HepG2 (cell line): ENCODE data around the gene POLA2. TPM values are rescaled to one million over a fixed set of nuclear protein-coding genes. Genes with fewer than 3 reads are reported as not detected.

Experiments used
- ATAC-seq: fragments of 200-7000 bp; cut with Tn5 transposase; 3 replicates; pipeline ENCODE4 v1.9.1; 2020; ENCODE audit warnings: mild to moderate bottlenecking, moderate library complexity
- BruUV-seq: library from RNA; stranded (reverse); fragments of 400-500 nt; replicated peaks from 2 replicates; lab custom pipeline; 2021; lab: Mats Ljungman, UMichigan
- CTCF ChIA-PET: fragments of 300-600 bp; formaldehyde crosslinking; extraction: SDS; loops from one replicate; lab custom pipeline; 2021; ENCODE audit warnings: low total read pairs, inconsistent platforms, low intra/inter-chr PET ratio; lab: Yijun Ruan, JAX
- POLR2A ChIA-PET: fragments of 350-600 bp; sonication (Branson Sonifier 250); formaldehyde crosslinking; loops from one replicate; lab custom pipeline; 2020; ENCODE audit warnings: antibody characterized with exemption, inconsistent platforms; lab: Yijun Ruan, JAX
- DNase-seq: peaks from one replicate; pipeline ENCODE4 v3.0.0-alpha.2; 2015; ENCODE audit warnings: low spot score
- FAIRE-seq: peaks from 3 replicates; lab custom pipeline; 2011; peaks lifted over from hg19 to GRCh38; lab: Jason Lieb, UNC
- H2AFZ ChIP-seq: one replicate; pipeline ENCODE4 v1.6.1; 2011; ENCODE audit warnings: low read length, inconsistent platforms
- H3K27ac ChIP-seq: fragments of 300-600 bp; 3 replicates; pipeline ENCODE4 v1.8.0; 2011; ENCODE audit warnings: mixed run types, mild to moderate bottlenecking, mixed read lengths, low read length, inconsistent platforms; ENCODE audit not compliant: insufficient read depth; ENCODE audit errors: extremely low read length
- H3K27me3 ChIP-seq, 2 experiments: fragments of 200-600 bp in 1 of 2; 2 replicates in 1 of 2; 3 replicates in 1 of 2; pipeline versions ENCODE4 v1.6.0 to v1.8.0; 2011; ENCODE audit warnings: low read length in 2 of 2, mild to moderate bottlenecking in 2 of 2, moderate library complexity in 2 of 2, inconsistent platforms in 1 of 2; ENCODE audit not compliant: insufficient read depth in 2 of 2, control insufficient read depth in 1 of 2
- H3K36me3 ChIP-seq, 2 experiments: fragments of 200-600 bp in 1 of 2; replicated peaks in 1 of 2; 2 replicates in 1 of 2; 3 replicates in 1 of 2; pipeline versions ENCODE4 v1.5.1 to v1.8.0; 2011; ENCODE audit warnings: low read length in 2 of 2, inconsistent platforms in 1 of 2; ENCODE audit not compliant: insufficient read depth in 2 of 2, control insufficient read depth in 1 of 2
- H3K4me1 ChIP-seq: 2 replicates; pipeline ENCODE4 v1.5.1; 2012; ENCODE audit warnings: low read length, inconsistent platforms; ENCODE audit not compliant: insufficient read depth
- H3K4me2 ChIP-seq: 2 replicates; pipeline ENCODE4 v1.6.0; 2011; ENCODE audit warnings: low read depth, low read length, inconsistent platforms
- H3K4me3 ChIP-seq, 3 experiments: fragments of 200-600 bp in 1 of 3; sonication (generic), shearing (Covaris generic) in 1 of 3; replicated peaks in 1 of 3; 2 replicates each; pipeline ENCODE4 v1.5.1; 2011 to 2016; ENCODE audit warnings: low read length in 3 of 3, inconsistent platforms in 2 of 3, low read depth in 2 of 3, mild to moderate bottlenecking in 2 of 3, control low read depth in 1 of 3, mixed read lengths in 1 of 3; ENCODE audit not compliant: insufficient read depth in 1 of 3
- H3K79me2 ChIP-seq: one replicate; pipeline ENCODE4 v1.6.1; 2011; ENCODE audit warnings: low read length, inconsistent platforms; ENCODE audit not compliant: insufficient read depth
- H3K9ac ChIP-seq: 2 replicates; pipeline ENCODE4 v1.6.0; 2011; ENCODE audit warnings: mild to moderate bottlenecking, low read depth, low read length, inconsistent platforms; ENCODE audit not compliant: insufficient read depth
- H3K9me3 ChIP-seq: 2 replicates; pipeline ENCODE4 v1.5.1; 2012; ENCODE audit warnings: mild to moderate bottlenecking, low read length
- H4K20me1 ChIP-seq: 2 replicates; pipeline ENCODE4 v1.6.0; 2011; ENCODE audit warnings: inconsistent platforms, mild to moderate bottlenecking, low read length, moderate library complexity; ENCODE audit not compliant: insufficient read depth
- AGO2 ChIP-seq: fragments of 200-400 bp; formaldehyde crosslinking; optimal IDR thresholded peaks from 2 replicates; pipeline ENCODE3; 2017; ENCODE audit warnings: mild to moderate bottlenecking, low read depth, low read length, moderate library complexity
- EEA1 ChIP-seq: sonication (generic); formaldehyde crosslinking; IDR thresholded peaks from 2 replicates; pipeline ENCODE4 v1.5.1; 2020; ENCODE audit warnings: mild to moderate bottlenecking, missing genetic modification reagents, borderline replicate concordance
- LCORL ChIP-seq, 2 experiments: fragments of 450-650 bp in 1 of 2; sonication (generic) in 1 of 2; formaldehyde crosslinking in 1 of 2; IDR thresholded peaks; 2 replicates each; pipeline versions ENCODE4 v1.5.0 to v1.6.1; 2017 to 2020; ENCODE audit warnings: antibody characterized with exemption in 1 of 2, missing genetic modification reagents in 1 of 2
- NCOA5 ChIP-seq: sonication (generic); formaldehyde crosslinking; IDR thresholded peaks from 2 replicates; pipeline ENCODE4 v1.4.0; 2020; ENCODE audit warnings: missing genetic modification reagents
- RBFOX2 ChIP-seq: fragments of 200-400 bp; formaldehyde crosslinking; IDR thresholded peaks from 2 replicates; pipeline ENCODE4 v1.6.1; 2017; ENCODE audit warnings: low read depth, mild to moderate bottlenecking, low read length
- TOPORS ChIP-seq: sonication (generic); formaldehyde crosslinking; IDR thresholded peaks from 2 replicates; pipeline ENCODE4 v1.8.0; 2023; ENCODE audit warnings: mild to moderate bottlenecking, missing genetic modification reagents
- ZC3H13 ChIP-seq: sonication (generic); formaldehyde crosslinking; IDR thresholded peaks from 2 replicates; pipeline ENCODE4 v1.8.1; 2023; ENCODE audit warnings: mild to moderate bottlenecking, missing genetic modification reagents, moderate library complexity
- ZNF296 ChIP-seq: sonication (generic); formaldehyde crosslinking; conservative IDR thresholded peaks from 2 replicates; pipeline ENCODE4 v1.5.0; 2020; ENCODE audit warnings: mild to moderate bottlenecking, missing genetic modification reagents
- ZNF674 ChIP-seq: sonication (generic); formaldehyde crosslinking; IDR thresholded peaks from 2 replicates; pipeline ENCODE4 v1.5.0; 2020; ENCODE audit warnings: low read depth, mild to moderate bottlenecking, missing genetic modification reagents
- ZNF749 ChIP-seq: sonication (generic); formaldehyde crosslinking; IDR thresholded peaks from 2 replicates; pipeline ENCODE4 v1.8.0; 2022; ENCODE audit warnings: mild to moderate bottlenecking, missing genetic modification reagents, moderate library complexity, borderline replicate concordance
- WGBS: methylation state at CpG from one replicate; pipeline ENCODE4 v1.1.6; 2017; ENCODE audit warnings: low lambda C conversion rate; 5-methylcytosine and 5-hydroxymethylcytosine counted together
- in situ Hi-C: cut with HindIII; loops from 2 replicates; pipeline ENCODE4 v1.10.0; 2017; ENCODE audit warnings: low pct_unique_long_range_greater_than_20kb; ENCODE audit not compliant: extremely low pct_ligation_motif_present
- intact Hi-C: fragments of 100-400 bp; cut with micrococcal nuclease; formaldehyde crosslinking; loops from one replicate; pipeline ENCODE4 v1.10.0; 2022; ENCODE audit not compliant: unreplicated experiment
- polyA plus RNA-seq, 8 experiments: library from polyadenylated mRNA; depleted of rRNA in 3 of 8; stranded (reverse) in 7 of 8; unstranded in 1 of 8; fragments of >200 nt; fragmentation: Illumina TruSeq in 4 of 8; extraction: Trizol in 4 of 8; gene quantifications; 2 replicates each; pipeline versions ENCODE4 v1.2.1 to v1.2.3, GENCODE V29; 2011 to 2016; ENCODE audit warnings: low read depth in 4 of 8, missing spikeins in 1 of 8, mixed read lengths in 1 of 8; ENCODE audit not compliant: insufficient read depth in 1 of 8
- total RNA-seq, 5 experiments: library from RNA; depleted of rRNA; stranded (reverse); fragments of >200 nt; fragmentation: Illumina TruSeq; extraction: Trizol; gene quantifications; 2 replicates each; pipeline ENCODE4 v1.2.3, GENCODE V29; 2016; ENCODE audit warnings: low read depth in 1 of 5
- TF ChIP-seq, protein P1 (sequence below): sonication (generic); formaldehyde crosslinking; IDR thresholded peaks from 2 replicates; pipeline ENCODE4 v1.4.0; 2020; ENCODE audit warnings: missing genetic modification reagents
- TF ChIP-seq, protein P2 (sequence below): sonication (generic); formaldehyde crosslinking; conservative IDR thresholded peaks from 2 replicates; pipeline ENCODE4 v1.8.1; 2023; ENCODE audit warnings: missing genetic modification reagents
- TF ChIP-seq, protein P3 (sequence below): sonication (generic); formaldehyde crosslinking; IDR thresholded peaks from 2 replicates; pipeline ENCODE4 v1.5.0; 2020; ENCODE audit warnings: missing genetic modification reagents

Gene POLA2
- total and polyA plus RNA-seq, 2 of the 13 experiments (the other 11 are each of a cell fraction or from before 2014, with no cell fraction given): 9.7 to 15.6 TPM

DNA sequence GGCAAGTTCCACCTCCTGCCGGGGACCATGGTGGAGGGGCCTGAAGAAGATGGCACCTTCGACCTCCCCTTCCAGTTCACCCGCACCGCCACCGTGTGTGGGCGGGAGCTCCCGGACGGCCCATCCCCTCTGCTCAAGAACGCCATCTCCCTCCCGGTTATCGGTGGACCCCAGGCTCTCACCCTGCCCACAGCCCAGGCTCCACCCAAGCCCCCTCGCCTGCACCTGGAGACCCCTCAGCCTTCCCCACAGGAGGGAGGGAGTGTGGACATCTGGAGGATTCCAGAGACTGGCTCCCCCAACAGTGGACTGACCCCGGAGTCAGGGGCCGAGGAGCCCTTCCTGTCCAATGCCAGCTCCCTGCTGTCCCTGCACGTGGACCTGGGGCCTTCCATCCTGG is 59.3 kb downstream of the POLA2 start:
- WGBS: 98% methylated on average over 12 of the region's 15 CpGs
- Histone ChIP-seq H3K27me3 (no peaks in the 10 kb centered on the region), H3K4me2 (no peak overlapping the region), H4K20me1 (peaks cover 15% of the 10 kb centered on the region; the same call in 1 of the 2 replicates), H3K4me3 (no peak overlapping the region), H3K79me2 (peaks cover 24% of the 10 kb centered on the region), H3K9me3 (no peaks in the 10 kb centered on the region), H2AFZ (no peak overlapping the region), H3K36me3 (peaks cover 7 to 24% of the 10 kb centered on the region in 2 experiments; a peak in 3 of 5 replicates), H3K4me1 (peaks cover 23% of the 10 kb centered on the region), H3K27ac (no peak overlapping the region), H3K9ac (no peak overlapping the region)
- TF ChIP-seq RBFOX2 (peak; percentile 39; the same call in 1 of the 2 replicates), AGO2 (peak; percentile 81)
- TF ChIP-seq, protein P1, sequence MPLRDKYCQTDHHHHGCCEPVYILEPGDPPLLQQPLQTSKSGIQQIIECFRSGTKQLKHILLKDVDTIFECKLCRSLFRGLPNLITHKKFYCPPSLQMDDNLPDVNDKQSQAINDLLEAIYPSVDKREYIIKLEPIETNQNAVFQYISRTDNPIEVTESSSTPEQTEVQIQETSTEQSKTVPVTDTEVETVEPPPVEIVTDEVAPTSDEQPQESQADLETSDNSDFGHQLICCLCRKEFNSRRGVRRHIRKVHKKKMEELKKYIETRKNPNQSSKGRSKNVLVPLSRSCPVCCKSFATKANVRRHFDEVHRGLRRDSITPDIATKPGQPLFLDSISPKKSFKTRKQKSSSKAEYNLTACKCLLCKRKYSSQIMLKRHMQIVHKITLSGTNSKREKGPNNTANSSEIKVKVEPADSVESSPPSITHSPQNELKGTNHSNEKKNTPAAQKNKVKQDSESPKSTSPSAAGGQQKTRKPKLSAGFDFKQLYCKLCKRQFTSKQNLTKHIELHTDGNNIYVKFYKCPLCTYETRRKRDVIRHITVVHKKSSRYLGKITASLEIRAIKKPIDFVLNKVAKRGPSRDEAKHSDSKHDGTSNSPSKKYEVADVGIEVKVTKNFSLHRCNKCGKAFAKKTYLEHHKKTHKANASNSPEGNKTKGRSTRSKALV (CRISPR knock-in tag): no peak
- ChIA-PET CTCF (no interaction called here), POLR2A (interaction anchor here (1.3 kb wide), 1 partner anchor 9 kb away, joined by 3 read pairs; no protein-coding TSS in a partner anchor)
- DNase-seq (no peak), ATAC-seq (no peak), FAIRE-seq (no peak)
- in situ Hi-C loops: no loop called here
- BruUV-seq: no TSS peak
- intact Hi-C loops: no loop called here

DNA sequence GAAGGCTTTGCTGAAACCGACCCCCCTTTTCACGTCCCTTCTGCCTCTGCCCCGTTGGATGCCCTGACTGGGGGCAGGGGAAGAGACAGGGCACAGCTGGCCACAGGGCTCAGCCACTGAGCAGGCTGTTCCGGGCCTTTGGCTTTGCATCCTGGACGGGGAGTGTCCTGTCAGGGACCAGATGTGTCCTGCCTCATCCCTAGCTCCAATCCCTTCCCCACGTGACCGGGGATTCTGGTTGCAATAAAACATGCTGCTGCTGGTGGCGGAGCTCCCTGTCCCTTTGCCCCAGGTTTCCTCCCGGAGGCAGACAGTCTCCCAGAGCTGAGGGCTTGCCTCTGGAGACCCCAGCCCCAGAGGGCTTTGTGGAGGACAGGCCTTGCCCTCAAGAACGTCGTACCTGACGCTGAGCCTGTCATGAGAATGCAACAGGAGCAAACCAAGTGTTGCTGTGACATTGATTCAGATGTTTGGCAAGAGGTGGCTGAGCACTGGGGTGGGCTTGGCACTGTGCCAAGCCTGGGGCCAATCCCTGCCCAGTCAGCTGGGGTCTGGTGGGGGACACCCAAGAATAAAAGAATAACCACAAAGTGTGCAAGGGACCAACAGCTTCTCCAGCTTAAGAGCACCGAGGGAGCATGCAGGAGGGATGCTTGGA is 60.2 kb downstream of the POLA2 start:
- peaks cover 16% of the 10 kb centered on the region for H3K79me2 ChIP-seq
- no peaks in the 10 kb centered on the region for H3K9me3 ChIP-seq
- intact Hi-C loops (no loop called here), in situ Hi-C loops (no loop called here)
- no peak for ATAC-seq
- H2AFZ ChIP-seq: no peak overlapping the region
- H3K9ac ChIP-seq: no peak overlapping the region
- POLR2A ChIA-PET: interaction anchor here (1.3 kb wide), 1 partner anchor 11 kb away, joined by 5 read pairs; the partner anchor contains the start of gene DPF2
- no peak overlapping the region for H3K4me3 ChIP-seq
- no peak overlapping the region for H3K27ac ChIP-seq
- peaks cover 14% of the 10 kb centered on the region for H3K4me1 ChIP-seq
- CTCF ChIA-PET: no interaction called here
- H3K36me3 ChIP-seq: peaks cover 7 to 24% of the 10 kb centered on the region in 2 experiments; a peak in 3 of 5 replicates
- no peak for DNase-seq
- BruUV-seq: no TSS peak
- 96% methylated on average over 8 of the region's 13 CpGs for WGBS
- no peak overlapping the region for H3K4me2 ChIP-seq
- no peak for FAIRE-seq
- peaks cover 8% of the 10 kb centered on the region; the same call in 1 of the 2 replicates for H4K20me1 ChIP-seq
- no peaks in the 10 kb centered on the region for H3K27me3 ChIP-seq
- TF ChIP-seq, protein P2, sequence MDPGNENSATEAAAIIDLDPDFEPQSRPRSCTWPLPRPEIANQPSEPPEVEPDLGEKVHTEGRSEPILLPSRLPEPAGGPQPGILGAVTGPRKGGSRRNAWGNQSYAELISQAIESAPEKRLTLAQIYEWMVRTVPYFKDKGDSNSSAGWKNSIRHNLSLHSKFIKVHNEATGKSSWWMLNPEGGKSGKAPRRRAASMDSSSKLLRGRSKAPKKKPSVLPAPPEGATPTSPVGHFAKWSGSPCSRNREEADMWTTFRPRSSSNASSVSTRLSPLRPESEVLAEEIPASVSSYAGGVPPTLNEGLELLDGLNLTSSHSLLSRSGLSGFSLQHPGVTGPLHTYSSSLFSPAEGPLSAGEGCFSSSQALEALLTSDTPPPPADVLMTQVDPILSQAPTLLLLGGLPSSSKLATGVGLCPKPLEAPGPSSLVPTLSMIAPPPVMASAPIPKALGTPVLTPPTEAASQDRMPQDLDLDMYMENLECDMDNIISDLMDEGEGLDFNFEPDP (CRISPR knock-in tag): no peak
- TF ChIP-seq ZNF674 (CRISPR knock-in tag) (no peak), ZNF749 (no peak), EEA1 (no peak), ZNF296 (no peak), LCORL (IDR thresholded peaks at IDR 0.05) (peak; percentile 94), LCORL (CRISPR knock-in tag; IDR thresholded peaks at IDR 0.05) (no peak), TOPORS (no peak), NCOA5 (no peak), ZC3H13 (CRISPR knock-in tag) (0 out of 2 replicates have a peak, but pooled peaks have one; percentile 17)
- TF ChIP-seq, protein P3, sequence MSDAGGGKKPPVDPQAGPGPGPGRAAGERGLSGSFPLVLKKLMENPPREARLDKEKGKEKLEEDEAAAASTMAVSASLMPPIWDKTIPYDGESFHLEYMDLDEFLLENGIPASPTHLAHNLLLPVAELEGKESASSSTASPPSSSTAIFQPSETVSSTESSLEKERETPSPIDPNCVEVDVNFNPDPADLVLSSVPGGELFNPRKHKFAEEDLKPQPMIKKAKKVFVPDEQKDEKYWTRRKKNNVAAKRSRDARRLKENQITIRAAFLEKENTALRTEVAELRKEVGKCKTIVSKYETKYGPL (CRISPR knock-in tag): no peak
